H9 (cell line): ENCODE results near the gene HLF. TPM values are rescaled to one million over a fixed set of nuclear protein-coding genes. Genes with fewer than 3 reads are reported as not detected.

Experiments used
- DNase-seq: peaks from one replicate; pipeline ENCODE4 v3.0.0-alpha.2; 2017
- H2AFZ ChIP-seq: one replicate; pipeline ENCODE4 v1.6.1; 2013; ENCODE audit warnings: mild to moderate bottlenecking, low read length, control low read depth, moderate library complexity
- H2AK5ac ChIP-seq: 2 replicates; pipeline ENCODE4 v1.6.1; 2013; ENCODE audit warnings: low read length, control low read depth, mixed read lengths; ENCODE audit not compliant: insufficient read length
- H2BK120ac ChIP-seq: one replicate; pipeline ENCODE4 v1.6.1; 2013; ENCODE audit warnings: low read depth, mild to moderate bottlenecking, low read length, control low read depth, inconsistent platforms; ENCODE audit not compliant: poor library complexity, severe bottlenecking
- H2BK12ac ChIP-seq: 2 replicates; pipeline ENCODE4 v1.6.1; 2013; ENCODE audit warnings: low read length, control low read depth, mixed read lengths, low read depth; ENCODE audit not compliant: insufficient read length
- H2BK15ac ChIP-seq: 2 replicates; pipeline ENCODE4 v1.6.1; 2013; ENCODE audit warnings: low read depth, low read length, control low read depth
- H2BK20ac ChIP-seq: one replicate; pipeline ENCODE4 v1.6.1; 2013; ENCODE audit warnings: low read depth, mild to moderate bottlenecking, low read length, control low read depth, inconsistent platforms; ENCODE audit not compliant: poor library complexity, severe bottlenecking
- H2BK5ac ChIP-seq: 2 replicates; pipeline ENCODE4 v1.6.1; 2013; ENCODE audit warnings: low read length, control low read depth, mixed read lengths; ENCODE audit not compliant: insufficient read length
- H3K14ac ChIP-seq: 2 replicates; pipeline ENCODE4 v1.6.1; 2013; ENCODE audit warnings: low read length, control low read depth; ENCODE audit not compliant: insufficient read depth
- H3K18ac ChIP-seq: 2 replicates; pipeline ENCODE4 v1.6.1; 2013; ENCODE audit warnings: low read depth, mild to moderate bottlenecking, mixed read lengths, low read length, control low read depth; ENCODE audit not compliant: insufficient read length
- H3K23ac ChIP-seq: 2 replicates; pipeline ENCODE4 v1.6.1; 2013; ENCODE audit warnings: low read length, control low read depth, mixed read lengths, low read depth; ENCODE audit not compliant: insufficient read length
- H3K23me2 ChIP-seq: 2 replicates; pipeline ENCODE4 v1.6.1; 2013; ENCODE audit warnings: low read depth, mild to moderate bottlenecking, mixed read lengths, low read length, control low read depth; ENCODE audit not compliant: insufficient read length, poor library complexity, severe bottlenecking
- H3K27ac ChIP-seq: 2 replicates; pipeline ENCODE4 v1.5.1; 2013; ENCODE audit warnings: low read length, control low read depth, mixed read lengths, low read depth; ENCODE audit not compliant: insufficient read length
- H3K27me3 ChIP-seq: 2 replicates; pipeline ENCODE4 v1.6.1; 2013; ENCODE audit warnings: low read length, control low read depth, inconsistent platforms; ENCODE audit not compliant: insufficient read depth
- H3K4ac ChIP-seq: 2 replicates; pipeline ENCODE4 v1.6.1; 2013; ENCODE audit warnings: low read depth, mild to moderate bottlenecking, control low read depth, inconsistent platforms, low read length, moderate library complexity
- H3K4me1 ChIP-seq: 2 replicates; pipeline ENCODE4 v1.6.1; 2013; ENCODE audit warnings: low read length, control low read depth, inconsistent platforms; ENCODE audit not compliant: insufficient read depth
- H3K4me2 ChIP-seq: 2 replicates; pipeline ENCODE4 v1.6.1; 2013; ENCODE audit warnings: low read length, control low read depth, mixed read lengths; ENCODE audit not compliant: insufficient read length, insufficient read depth
- H3K56ac ChIP-seq: 2 replicates; pipeline ENCODE4 v1.6.1; 2013; ENCODE audit warnings: low read depth, mild to moderate bottlenecking, mixed read lengths, low read length, control low read depth; ENCODE audit not compliant: insufficient read length
- H3K79me1 ChIP-seq: 2 replicates; pipeline ENCODE4 v1.6.1; 2013; ENCODE audit warnings: low read depth, mild to moderate bottlenecking, moderate library complexity, low read length, control low read depth, inconsistent platforms; ENCODE audit not compliant: insufficient read depth, poor library complexity, severe bottlenecking
- H3K79me2 ChIP-seq: 2 replicates; pipeline ENCODE4 v1.6.1; 2013; ENCODE audit warnings: low read length, control low read depth, inconsistent platforms; ENCODE audit not compliant: insufficient read depth
- H3K9ac ChIP-seq: 2 replicates; pipeline ENCODE4 v1.6.1; 2013; ENCODE audit warnings: low read length, control low read depth, mixed read lengths; ENCODE audit not compliant: insufficient read length; ENCODE audit errors: extremely low read depth
- H3K9me3 ChIP-seq: one replicate; pipeline ENCODE4 v1.6.1; 2013; ENCODE audit warnings: low read depth, low read length, inconsistent platforms; ENCODE audit not compliant: control insufficient read depth
- H3T11ph ChIP-seq: one replicate; pipeline ENCODE4 v1.6.1; 2013; ENCODE audit warnings: mild to moderate bottlenecking, low read length, control low read depth, inconsistent platforms
- H4K20me1 ChIP-seq: one replicate; pipeline ENCODE4 v1.6.1; 2013; ENCODE audit not compliant: control insufficient read depth, insufficient read length, insufficient read depth
- H4K5ac ChIP-seq: 2 replicates; pipeline ENCODE4 v1.6.1; 2013; ENCODE audit warnings: low read depth, mild to moderate bottlenecking, mixed read lengths, low read length, control low read depth; ENCODE audit not compliant: insufficient read length
- H4K8ac ChIP-seq: replicated peaks from 2 replicates; pipeline ENCODE4 v1.6.1; 2013; ENCODE audit warnings: low read length, control low read depth, mixed read lengths, low read depth; ENCODE audit not compliant: insufficient read length
- H4K91ac ChIP-seq: 2 replicates; pipeline ENCODE4 v1.6.1; 2013; ENCODE audit warnings: low read depth, mild to moderate bottlenecking, moderate library complexity, mixed read lengths, low read length, control low read depth; ENCODE audit not compliant: insufficient read length
- H3K27ac Mint-ChIP-seq, 3 experiments: 2 replicates in 2 of 3; 3 replicates in 1 of 3; pipeline ENCODE4 v1.8.0; 2020 to 2021; ENCODE audit warnings: mixed read lengths in 3 of 3, mild to moderate bottlenecking in 1 of 3, moderate library complexity in 1 of 3
- H3K27me3 Mint-ChIP-seq: 2 replicates; pipeline ENCODE4 v1.8.0; 2021; ENCODE audit warnings: low read depth, mild to moderate bottlenecking, moderate library complexity, mixed read lengths
- H3K36me3 Mint-ChIP-seq, 3 experiments: 2 replicates in 2 of 3; 3 replicates in 1 of 3; pipeline ENCODE4 v1.8.0; 2020 to 2021; ENCODE audit warnings: low read depth in 3 of 3, mixed read lengths in 3 of 3; ENCODE audit not compliant: insufficient read depth in 1 of 3
- H3K4me1 Mint-ChIP-seq, 2 experiments: 2 replicates each; pipeline ENCODE4 v1.8.0; 2020; ENCODE audit warnings: mixed read lengths in 2 of 2
- H3K4me3 Mint-ChIP-seq, 2 experiments: 2 replicates in 1 of 2; 3 replicates in 1 of 2; pipeline ENCODE4 v1.8.0; 2020 to 2021; ENCODE audit warnings: mild to moderate bottlenecking in 2 of 2, mixed read lengths in 2 of 2, moderate library complexity in 1 of 2
- H3K9me3 Mint-ChIP-seq, 2 experiments: 2 replicates in 1 of 2; 3 replicates in 1 of 2; pipeline ENCODE4 v1.8.0; 2020; ENCODE audit warnings: mild to moderate bottlenecking in 2 of 2, mixed read lengths in 2 of 2, moderate library complexity in 1 of 2
- WGBS: extraction: QIAGEN DNeasy Blood & Tissue Kit; methylation state at CpG from one replicate; pipeline ENCODE4 v1.1.7; 2013; ENCODE audit warnings: missing lambda C conversion rate, low lambda C conversion rate, mixed read lengths; ENCODE audit not compliant: insufficient read length; ENCODE audit errors: extremely low coverage; 5-methylcytosine and 5-hydroxymethylcytosine counted together
- total RNA-seq: library from RNA; stranded (reverse); gene quantifications from 2 replicates; pipeline ENCODE4 v1.2.1, GENCODE V29; 2021
- TF ChIP-seq, protein P1 (sequence below): fragments of 200-600 bp; sonication (generic); conservative IDR thresholded peaks from 3 replicates; pipeline ENCODE4 v1.8.0; 2021; ENCODE audit warnings: antibody characterized with exemption, mild to moderate bottlenecking

HLF gene
- total RNA-seq, 1 experiment from 2014 or later: 0.17 TPM

DNA sequence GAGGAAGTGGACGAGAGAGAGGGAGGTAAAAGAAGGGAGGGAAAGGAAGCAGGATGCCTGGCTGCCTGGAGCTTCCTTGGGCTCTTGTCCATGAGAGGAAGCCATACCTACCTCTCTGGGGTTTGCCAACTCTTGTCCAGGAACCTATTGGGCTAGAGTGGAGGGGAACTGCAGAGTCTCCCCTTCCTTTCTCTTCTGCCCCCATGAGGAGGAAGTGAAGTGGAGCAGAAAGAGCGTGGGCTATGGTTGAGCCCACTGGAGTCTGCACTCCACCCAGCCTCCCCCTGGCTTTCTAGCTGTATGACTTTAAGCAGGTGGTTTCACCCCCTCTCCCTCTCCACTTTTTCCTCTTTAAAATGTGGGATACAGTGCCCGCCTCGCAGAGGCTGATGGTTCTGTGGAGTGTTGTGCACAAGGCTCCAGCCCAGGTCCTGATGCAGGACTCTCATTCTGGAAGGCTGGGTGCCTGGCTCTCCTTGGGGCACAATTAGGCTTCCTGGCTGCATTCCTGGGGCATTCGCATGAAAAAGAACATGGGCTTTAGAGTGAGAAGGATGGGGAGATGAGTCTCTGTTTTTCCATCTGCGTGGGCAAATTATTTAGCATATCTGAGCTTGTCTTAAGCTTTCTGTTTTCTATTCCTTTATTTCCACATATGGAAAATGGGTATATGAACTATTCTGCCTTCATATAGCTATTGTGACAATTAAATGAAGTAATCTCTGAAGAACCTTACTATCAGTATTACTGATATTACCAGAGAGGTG is 40.7 kb downstream of the HLF start:
- Histone ChIP-seq H2BK120ac (no peak overlapping the region), H4K20me1 (no peaks in the 10 kb centered on the region), H3K4me1 (no peaks in the 10 kb centered on the region), H3K9ac (no peak overlapping the region), H2BK12ac (no peak overlapping the region), H4K8ac (no peak overlapping the region), H2BK15ac (no peak overlapping the region), H3K4me2 (no peak overlapping the region), H2BK20ac (no peak overlapping the region), H4K5ac (no peak overlapping the region), H3K27me3 (no peaks in the 10 kb centered on the region), H2AFZ (no peak overlapping the region), H3T11ph (no peak overlapping the region), H3K79me1 (no peaks in the 10 kb centered on the region), H2AK5ac (no peak overlapping the region), H3K9me3 (no peaks in the 10 kb centered on the region), H3K18ac (no peak overlapping the region), H3K56ac (no peak overlapping the region), H3K79me2 (no peaks in the 10 kb centered on the region), H3K23me2 (no peaks in the 10 kb centered on the region), H3K27ac (no peak overlapping the region), H3K4ac (no peak overlapping the region), H3K14ac (no peak overlapping the region), H4K91ac (no peak overlapping the region), H3K23ac (no peak overlapping the region), H2BK5ac (no peak overlapping the region)
- Mint-ChIP-seq H3K4me1 (peaks cover 20 to 26% of the 10 kb centered on the region in 2 experiments), H3K27me3 (no peaks in the 10 kb centered on the region), H3K9me3 (no peaks in the 10 kb centered on the region; a peak in 1 of 5 replicates), H3K36me3 (no peaks in the 10 kb centered on the region), H3K27ac (no peak overlapping the region), H3K4me3 (no peak overlapping the region)
- DNase-seq: no peak
- no CpG with 5 or more reads among the region's 6 CpGs for WGBS
- TF ChIP-seq, protein P1, sequence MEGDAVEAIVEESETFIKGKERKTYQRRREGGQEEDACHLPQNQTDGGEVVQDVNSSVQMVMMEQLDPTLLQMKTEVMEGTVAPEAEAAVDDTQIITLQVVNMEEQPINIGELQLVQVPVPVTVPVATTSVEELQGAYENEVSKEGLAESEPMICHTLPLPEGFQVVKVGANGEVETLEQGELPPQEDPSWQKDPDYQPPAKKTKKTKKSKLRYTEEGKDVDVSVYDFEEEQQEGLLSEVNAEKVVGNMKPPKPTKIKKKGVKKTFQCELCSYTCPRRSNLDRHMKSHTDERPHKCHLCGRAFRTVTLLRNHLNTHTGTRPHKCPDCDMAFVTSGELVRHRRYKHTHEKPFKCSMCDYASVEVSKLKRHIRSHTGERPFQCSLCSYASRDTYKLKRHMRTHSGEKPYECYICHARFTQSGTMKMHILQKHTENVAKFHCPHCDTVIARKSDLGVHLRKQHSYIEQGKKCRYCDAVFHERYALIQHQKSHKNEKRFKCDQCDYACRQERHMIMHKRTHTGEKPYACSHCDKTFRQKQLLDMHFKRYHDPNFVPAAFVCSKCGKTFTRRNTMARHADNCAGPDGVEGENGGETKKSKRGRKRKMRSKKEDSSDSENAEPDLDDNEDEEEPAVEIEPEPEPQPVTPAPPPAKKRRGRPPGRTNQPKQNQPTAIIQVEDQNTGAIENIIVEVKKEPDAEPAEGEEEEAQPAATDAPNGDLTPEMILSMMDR: no peak
